NCI-H524 (cell line): ENCODE results near the gene ARHGEF28.

ENCODE experiments used
- DNase-seq, 2 experiments: peaks; one replicate each; lab custom pipeline; 2025; lab: John Stamatoyannopoulos, UW

ARHGEF28 gene

DNA sequence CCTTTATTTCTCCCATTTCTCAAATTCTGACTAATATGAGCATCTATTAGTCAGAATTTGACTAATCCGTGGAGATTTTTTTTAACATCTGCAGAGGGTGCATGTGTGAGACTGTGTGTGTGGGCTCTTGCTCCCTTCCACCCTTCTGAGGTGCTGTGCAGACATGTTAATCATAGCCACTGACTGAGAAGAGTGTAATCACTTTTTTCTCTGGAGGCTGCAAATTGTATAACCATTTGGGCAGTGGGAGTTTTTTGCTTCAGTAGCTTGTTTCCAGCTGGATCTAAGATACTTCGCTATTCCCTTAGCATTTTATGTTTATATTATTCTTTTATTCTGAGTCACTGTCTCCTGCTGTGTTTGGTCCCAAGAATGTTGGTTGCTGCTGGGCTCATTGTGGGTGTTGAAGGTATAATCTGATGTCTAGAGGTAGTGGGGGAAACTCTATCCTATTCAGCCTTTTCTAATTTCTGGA lies 66.2 kb downstream of the ARHGEF28 start:
- DNase-seq, result no peak

DNA sequence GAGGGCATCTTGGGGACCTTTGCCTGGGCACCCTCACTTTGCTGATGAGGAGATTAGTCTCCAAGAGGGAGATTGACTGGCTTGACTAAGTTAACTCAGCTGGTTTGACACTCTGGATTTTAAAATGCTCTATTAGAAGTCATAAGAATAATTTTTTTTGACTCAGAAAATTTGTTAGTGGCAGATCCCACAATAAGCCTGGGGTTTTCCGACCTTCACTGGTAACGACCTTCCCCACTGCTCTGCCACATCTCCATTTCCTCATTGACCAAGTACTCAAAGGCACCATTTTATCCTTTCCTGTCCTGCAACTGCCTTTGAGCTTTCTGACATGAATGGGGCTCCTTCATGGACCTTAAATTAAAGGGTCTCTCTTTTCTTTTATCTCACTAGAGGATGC lies 67.0 kb downstream of the ARHGEF28 start:
- no peak for DNase-seq

DNA sequence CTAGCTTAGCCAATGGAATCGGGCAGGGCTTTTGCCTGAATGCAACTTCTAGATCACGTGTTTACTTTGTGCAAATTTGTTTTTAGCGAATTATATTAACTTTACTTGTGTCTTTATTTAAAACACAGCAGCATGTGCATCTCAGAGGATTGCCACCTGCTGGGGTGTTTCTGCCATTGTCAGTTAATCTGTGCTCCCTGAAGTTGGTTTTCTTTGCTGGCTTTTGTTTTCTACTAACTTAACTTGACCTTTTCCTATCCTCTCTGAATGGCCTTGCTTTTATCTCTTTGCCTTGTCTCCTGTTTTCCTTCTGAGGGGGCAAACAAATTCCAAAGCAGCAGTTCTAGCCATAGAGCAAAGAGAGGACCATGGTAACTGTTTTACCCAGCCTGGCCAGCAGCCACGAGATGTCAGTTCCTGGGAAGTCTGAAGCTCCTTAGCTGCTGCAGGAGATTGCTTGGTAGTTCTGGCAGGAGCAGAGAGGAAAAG lies 67.6 kb downstream of the ARHGEF28 start:
- peak in 1 of 2 experiments; percentile 10 for DNase-seq

DNA sequence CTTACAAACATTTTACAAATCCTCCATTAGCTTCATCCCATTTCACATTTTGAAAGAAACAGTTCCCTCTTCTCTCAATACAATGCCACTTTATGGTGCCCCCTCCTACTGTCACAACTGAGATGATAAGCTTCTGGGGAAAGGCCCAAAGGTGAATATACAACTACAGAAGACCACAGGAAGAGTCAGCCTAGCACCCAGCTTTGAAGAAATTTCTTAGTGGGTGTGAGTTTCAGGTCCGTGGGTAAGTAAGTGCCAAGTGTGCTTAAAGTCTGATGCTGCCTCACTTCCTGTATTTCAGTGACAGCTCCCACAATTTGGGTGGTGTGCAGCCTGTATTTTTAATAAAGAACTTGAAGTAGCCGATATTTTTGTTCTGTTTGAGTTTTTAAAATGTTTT lies 68.1 kb downstream of the ARHGEF28 start:
- DNase-seq, result no peak

DNA sequence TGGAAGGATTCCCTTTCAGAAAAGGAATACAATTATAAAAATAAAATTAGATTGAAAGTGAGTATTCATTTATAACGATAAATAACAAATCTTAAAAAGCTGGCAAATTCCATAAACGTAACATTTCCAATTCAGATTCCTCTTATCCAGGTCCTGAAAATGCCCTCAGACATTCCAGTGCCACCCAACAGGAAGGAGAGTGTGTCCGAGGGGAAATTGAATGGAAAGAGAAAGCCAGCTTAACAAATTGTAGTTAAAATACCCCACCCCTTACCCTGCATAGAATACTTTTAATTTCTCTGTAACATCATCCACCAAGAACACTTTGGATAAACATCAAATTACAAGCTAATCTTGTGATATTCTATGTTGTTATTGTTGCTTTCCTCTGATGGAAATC lies 72.0 kb downstream of the ARHGEF28 start:
- no peak for DNase-seq

DNA sequence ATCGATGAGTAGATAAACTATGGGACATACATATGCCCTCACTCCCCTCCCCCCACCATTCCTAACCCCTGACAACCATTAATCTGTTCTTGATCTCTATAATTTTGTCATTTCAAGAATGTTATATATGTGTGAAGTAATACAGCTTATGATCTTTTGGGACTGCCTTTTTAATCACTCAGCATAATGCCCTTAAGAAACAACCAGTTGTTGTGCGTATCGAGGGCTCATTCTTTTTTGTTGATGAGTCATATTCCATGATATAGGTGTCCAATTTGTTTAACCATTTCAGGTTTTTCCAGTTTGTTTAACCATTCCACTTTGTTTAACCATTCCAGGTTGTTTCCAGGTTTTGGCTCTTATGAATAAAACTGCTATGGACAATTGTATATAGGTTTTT lies 75.6 kb downstream of the ARHGEF28 start:
- DNase-seq, result no peak

DNA sequence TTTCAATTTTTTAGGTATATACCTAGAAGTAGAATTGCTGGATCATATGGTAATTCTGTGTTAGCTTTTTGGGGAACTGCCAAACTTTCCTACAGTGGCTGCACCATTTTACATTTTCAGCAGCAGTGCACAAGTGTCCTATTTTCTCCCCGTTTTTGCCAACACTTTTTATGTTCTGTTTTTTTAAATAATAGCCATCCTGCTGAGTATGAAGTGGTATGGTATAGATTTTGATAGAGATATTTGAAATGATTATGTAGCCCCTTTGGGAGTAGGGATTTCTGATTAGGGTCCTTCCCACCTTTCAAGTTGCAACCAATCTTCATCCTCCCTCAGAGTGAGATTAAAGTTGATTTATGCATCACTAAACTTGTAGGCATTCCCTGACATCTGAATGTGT lies 76.5 kb downstream of the ARHGEF28 start:
- DNase-seq, result no peak

DNA sequence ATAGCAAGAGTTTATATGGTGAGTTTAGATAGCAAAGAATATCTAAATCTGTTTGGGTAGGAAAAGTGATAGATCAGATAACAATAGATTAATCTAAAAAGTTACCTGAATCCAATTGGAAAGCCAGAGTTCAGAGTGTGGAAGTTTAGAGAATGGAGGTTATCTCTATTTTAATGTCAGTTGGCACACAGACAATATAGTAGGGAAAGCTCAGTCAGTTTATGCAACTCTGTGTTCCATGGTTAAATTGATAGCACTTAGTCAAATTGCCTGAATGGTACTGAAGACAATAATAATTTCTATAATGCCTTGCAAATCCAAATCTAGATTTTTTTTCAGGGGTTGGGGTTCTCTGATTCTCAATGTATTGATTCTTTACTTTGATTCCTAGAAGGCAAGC lies 77.0 kb downstream of the ARHGEF28 start:
- DNase-seq, result no peak

DNA sequence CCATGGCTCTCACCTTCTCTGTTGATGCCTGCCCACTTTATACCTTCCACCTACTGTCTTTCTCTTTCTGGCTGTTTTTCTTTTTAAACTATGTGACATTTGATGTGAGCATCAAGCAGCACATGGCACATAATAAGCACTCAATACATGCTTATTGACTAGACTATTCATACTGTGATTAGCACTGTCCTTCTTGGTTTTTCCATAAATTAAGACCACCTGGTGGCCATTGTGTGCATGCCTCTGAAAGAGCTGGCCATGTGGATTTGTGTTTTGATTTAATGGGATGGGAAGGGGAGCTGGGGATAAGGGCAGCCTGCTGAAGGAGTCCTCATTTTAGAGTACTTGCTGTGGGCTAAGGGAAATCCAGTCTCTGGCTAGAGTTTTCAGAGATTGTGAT lies 79.4 kb downstream of the ARHGEF28 start:
- no peak for DNase-seq

DNA sequence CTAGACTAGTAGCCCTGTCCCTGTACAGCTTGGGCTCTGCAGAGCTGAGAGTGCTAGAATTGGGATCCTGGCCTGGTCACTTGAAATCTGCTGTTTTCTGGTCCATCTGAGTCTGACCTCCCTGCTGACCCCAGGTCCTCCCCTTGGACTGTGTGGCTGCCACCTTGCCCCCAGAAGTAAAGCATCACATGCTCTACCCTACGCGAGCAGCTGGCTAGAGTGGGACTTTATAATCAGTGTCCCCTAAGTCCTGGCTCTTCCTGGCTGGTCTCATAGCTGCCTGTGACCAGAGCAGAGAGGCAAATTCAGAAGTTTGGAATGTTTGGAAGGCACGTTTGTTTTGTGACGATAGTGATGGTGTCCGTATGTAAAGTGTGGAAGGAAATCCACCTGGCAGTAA lies 81.0 kb downstream of the ARHGEF28 start:
- DNase-seq, result no peak

DNA sequence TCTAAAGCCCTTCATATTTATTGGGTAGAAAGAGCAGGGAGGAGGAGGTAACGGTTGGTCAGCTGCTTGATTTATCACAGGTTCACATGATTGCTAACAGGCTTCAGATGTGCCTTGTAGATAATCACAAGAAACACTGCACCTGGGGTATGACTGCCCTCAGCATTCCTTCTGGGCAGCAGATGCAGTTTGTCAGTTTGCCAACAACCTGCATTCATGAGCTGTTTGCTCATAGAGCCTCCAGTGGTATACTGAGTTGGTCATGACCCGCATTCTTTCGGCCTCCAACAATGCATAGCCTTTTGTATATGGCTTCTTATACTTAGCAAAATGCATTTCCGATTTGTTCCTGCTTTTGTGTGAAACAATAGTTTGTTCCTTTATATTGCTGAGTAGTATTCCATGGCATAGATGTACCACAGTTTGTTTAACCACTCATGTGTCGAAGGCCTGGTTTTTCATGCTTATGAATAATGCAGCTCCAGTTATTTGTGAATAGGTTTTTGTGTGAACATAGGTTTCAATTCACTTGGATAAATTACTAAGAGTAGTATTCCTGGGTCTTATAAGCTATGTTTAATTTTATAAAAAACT lies 83.6 kb downstream of the ARHGEF28 start:
- no peak for DNase-seq

DNA sequence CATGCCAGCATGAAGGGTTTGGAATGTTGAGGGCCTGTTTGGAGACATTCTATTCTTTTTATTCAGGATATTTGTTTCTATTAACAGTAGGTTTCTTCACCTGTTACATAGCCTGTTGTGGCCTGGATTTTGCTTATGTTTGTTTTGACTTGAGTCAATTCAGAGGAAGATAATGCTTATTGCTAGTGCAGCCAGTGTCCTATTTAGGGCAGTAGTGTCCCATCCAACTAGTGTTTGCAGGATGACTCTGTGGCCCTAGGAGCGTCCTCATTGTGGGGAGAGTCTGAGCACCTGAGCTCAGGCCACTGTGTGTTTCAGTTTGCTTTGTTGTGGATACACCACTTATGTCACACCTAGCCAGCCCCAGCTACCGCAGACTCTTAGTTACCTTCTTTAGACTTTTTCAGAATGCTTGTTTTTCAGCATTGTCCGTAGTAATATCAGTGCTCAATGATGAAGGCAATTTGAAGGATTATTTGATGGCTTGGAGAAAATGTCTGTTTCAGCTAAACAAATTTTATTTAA lies 90.3 kb downstream of the ARHGEF28 start:
- no peak for DNase-seq

DNA sequence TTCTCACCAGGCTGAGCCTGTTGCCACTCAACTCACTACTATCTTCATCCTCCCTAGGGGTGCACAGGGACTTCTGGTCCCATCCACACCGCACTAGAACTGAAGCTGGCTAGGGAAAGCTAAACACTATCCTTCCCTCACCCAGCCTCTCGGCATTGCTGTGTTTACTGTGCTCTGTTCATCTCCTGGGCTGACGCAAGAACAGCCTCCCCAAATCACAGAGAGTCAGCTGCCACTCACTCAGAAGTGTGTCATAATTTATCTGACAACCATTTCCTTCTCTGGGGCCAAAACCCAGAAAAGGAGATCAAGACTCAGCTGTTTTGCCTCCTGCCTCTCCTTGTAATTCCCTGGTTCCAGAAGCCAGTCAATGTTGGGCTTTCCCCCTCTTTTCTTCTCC lies 92.8 kb downstream of the ARHGEF28 start:
- DNase-seq, result no peak

DNA sequence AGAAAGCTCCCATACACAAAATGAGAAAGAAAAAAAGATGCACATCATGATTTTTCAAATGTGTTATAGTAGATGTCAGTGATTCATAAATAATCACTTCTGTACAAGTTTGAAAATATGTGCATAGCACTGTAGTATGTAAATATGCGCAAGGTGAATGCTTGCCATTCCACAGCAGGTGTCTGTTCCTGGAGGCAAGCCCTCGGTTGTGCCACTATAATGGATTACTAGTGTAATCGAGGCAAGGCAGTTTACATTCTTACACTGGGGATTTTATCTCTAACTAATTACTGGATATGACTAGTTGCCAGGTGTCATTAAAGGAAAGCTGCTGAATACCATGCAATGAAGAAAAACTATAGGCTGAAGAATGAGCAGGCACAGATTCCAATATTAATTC lies 93.6 kb downstream of the ARHGEF28 start:
- DNase-seq, result no peak

DNA sequence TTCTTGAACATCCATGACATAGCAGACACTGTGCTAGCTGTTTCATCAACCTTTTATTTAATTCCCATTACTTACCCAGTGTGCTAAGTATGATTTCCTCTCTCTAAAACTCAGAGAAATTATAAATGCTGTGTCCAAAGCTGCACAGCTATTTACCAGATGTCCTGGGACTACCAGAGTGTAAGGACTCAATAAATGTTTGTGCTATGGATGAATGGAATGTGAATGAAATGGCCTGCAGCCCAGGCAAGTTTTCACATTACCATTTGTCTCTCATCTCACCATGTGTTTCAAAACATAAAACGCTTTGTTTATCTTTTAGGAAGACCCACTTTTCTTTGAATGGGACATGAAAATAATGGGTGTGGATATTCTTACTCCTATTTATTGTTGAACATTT lies 96.2 kb downstream of the ARHGEF28 start:
- DNase-seq, result no peak

DNA sequence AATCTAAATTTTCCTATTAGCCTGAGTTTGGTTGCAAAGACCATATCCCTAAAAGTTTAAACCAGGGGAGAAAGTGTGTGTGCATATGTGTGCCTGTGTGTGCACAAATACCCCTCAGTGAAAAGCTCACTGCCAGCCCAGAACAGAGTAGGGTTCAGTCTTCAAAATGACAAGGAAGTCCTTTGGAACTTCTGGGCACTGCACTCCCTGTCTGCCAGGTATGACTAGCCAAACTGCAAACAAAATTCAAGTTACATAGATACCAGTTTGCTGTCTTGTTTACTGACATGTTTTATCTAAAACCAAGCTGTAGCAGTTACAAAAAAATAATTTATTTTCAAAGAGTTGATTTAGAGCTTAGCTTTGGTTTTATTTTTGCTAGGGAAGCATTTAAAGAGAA lies 100.1 kb downstream of the ARHGEF28 start:
- DNase-seq, result no peak

DNA sequence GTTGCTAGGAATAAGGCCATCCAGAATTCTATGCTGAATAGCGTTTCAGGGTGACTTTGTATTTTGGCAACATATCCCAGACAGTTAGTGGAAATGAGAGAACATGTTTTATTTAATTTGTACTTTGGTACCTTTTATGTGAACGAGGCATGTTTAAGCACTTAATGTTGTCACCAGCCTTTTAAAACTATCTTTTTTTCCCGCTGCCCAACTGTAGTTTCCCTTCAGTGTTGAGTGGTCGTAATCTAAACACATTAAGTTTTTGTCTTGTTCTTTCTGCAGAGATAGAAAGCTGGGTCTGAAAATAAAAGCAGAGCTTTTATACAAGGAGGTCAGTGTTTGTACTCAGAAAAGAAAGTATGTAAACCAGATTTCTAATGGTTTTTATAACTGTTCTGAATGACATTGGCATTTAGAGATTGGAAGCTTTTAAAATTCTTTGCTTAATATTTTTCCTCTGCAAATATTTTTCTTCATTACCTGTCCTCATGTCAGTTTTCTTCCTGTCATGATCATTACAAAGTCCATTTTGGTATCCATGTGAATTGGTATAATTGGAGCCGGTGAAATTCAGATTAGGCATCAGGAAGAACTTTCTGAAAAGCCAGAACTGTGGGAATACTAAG lies 100.7 kb downstream of the ARHGEF28 start:
- no peak for DNase-seq

DNA sequence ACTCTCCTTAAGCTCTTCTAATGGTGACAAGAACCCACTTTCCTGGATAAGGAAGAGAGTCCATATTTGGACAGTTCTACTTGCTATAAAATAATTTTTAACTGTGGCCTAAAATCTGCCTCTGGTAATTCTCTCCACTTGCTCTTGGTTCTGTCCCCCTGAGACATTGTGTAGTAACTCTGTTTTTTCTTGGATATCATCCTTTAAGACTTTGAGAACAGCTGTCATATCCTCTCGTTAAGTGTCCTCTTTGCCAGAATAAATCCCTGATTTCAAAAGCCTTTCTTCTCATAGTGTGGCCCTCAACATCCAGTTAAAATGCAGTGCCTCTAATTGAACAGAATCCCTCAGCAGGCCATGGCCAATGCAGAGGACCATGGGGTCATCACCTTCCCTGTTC lies 101.5 kb downstream of the ARHGEF28 start:
- DNase-seq, result peak; percentile 27 to 84

DNA sequence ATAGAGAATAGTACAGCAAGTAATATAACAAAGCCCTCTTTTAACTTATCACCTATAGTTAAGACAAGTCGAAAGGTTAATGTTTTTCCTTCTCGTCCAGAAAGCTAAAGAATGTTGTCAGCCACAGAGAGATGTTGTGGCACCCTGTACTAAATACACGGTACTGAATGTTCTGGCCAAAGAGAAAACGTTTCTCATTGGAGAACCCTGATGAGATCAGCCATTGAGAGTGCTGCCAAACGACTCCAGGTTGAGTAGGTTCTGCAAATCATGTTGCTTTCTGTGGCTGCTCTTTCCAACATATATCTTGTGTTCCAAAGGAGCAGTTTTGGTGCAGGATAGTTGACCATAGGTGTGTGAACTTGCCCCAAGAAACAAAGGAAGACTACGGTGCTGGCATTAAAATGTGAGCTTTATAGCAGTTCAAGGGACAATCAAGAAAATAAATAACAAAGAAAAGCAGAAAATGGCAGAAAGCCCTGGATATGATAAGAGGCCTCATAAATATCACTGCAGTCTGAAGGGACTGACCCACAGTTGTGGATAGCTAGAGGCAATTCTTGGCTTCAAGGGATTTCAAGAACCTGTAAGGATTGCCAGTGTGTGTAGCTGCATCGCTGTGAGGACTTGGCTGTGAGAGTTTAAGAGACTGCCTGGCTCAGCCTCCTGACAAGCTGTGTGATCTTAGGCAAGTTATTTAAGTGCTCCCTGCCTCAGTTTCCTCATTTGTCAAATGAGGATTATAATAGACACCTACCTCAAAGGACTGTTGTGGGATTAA lies 102.7 kb downstream of the ARHGEF28 start:
- no peak for DNase-seq

DNA sequence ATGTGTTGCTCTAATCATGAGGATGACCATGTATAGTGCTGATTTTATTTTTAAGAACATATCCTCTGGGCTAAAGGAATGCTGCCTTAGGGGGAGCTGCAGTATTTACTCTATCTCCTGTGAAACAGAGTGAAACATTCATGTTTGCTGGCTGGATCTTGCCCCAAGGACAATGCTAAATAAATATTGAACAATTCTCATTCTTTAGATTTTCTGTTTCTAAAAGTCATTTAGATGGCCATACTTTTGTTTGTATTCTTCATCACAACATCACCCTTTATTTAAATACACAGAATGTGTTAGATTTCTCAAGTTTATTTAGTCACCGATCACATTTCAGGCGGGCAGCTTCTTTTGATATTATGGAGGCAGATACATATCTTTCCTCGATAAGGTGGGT lies 103.3 kb downstream of the ARHGEF28 start:
- no peak for DNase-seq

DNA sequence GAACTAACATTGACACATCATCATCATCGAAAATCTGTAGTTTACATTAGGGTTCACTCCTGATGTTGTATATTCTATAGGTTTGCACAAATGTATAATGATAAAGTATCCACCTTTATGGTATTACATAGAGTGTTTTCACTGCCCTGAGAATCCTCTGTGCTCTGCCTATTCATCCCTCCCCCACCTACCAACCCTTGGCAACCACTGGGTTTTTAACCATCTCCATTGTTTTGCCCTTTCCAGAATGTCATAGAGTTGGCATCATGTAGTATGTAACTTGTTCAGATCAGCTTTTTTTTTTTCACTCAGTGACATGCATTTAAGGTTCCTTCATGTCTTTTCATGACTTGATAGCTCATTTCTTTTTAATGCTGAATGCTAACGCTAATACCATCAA lies 106.0 kb downstream of the ARHGEF28 start:
- no peak for DNase-seq

DNA sequence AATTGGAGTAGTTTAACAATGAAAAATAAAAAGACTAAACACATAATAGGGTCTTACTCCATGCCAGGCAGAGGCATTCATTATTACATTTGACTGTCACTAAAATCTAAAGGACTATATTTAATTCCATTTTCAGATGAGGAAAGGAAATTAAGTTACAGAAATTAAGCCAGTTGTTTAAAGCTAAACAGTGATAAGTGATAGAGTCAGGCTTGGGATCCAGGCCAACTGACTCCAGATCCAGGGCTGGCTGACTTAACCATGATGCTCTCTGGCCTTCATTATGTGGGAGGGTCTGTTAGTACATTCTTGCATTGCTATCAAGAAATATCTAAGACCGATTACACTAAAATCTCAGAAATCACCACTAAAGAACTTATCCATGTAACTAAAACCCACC lies 107.2 kb downstream of the ARHGEF28 start:
- DNase-seq, result no peak
